ENCODE results near the gene FLII.
"Not testable (repeated sequence)": the region's sequence is repeated elsewhere in the genome, so short reads cannot be mapped to it uniquely, and the experiment has no call there.

Gene FLII

DNA sequence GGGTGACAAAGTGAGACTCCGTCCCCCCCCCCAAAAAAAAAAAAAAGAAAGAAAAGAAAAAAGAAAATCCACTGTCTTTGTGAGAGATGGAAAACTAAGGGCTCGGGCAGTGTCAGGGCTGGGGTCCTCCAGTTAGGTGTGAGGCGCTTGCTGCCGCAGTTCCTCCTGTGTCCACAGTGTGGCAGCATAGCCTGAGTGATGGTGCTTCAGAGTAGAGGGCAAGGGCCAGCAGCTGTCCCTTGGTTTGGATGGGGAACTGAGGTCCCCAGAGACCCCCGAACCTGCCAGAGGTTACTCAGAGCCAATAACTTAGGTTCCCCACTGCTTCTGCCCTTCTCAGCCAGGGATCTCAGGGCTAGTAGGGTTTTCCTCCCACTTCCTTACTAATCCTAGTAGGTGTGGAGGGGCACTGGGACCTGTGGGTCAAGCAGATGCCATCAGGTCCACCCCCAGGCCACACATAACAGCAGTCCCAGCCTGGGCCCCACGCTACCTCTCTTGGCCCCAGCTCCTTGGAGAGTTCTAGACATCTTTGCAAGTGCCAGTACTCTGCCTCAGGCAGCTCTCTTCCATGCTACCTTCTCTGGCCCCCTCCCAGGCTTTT is 41.0 kb downstream of the FLII start:
- peak; percentile 77 for DNase-seq

- not testable (repeated sequence) for DNase-seq
Measured at GRCh38 chr17:18216906-18217305, 41.6 kb downstream of the FLII start.

DNA sequence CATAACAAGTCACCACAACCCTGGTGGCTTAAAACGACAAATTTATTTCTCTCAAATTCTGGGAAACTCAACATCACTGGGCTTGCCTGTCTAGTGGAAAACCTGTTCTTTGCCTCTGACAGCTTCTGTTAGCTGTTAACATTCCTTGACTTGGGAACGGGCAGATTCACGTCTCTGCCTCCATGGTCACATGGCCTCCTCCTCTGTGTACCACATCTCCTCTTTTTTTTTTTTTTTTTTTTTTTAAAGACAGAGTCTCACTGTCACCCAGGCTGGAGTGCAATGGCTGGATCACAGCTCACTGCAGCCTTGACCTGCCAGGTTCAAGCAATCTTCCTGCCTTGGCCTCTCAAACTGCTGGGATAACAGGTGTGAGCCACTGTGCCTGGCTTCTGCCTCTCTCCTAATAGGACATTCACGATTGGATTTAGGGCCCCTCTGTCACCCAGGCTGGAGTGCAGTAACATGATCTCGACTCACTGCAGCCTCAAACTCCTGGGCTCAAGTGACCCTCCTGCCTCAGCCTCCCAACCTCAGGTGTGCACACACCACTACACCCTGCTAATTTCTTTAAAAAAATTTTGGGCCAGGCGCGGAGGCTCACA is 44.8 kb downstream of the FLII start:
- DNase-seq = no peak

GRCh38 chr17:18208092-18208491 is 50.4 kb downstream of the FLII start:
- no peak for DNase-seq

DNA sequence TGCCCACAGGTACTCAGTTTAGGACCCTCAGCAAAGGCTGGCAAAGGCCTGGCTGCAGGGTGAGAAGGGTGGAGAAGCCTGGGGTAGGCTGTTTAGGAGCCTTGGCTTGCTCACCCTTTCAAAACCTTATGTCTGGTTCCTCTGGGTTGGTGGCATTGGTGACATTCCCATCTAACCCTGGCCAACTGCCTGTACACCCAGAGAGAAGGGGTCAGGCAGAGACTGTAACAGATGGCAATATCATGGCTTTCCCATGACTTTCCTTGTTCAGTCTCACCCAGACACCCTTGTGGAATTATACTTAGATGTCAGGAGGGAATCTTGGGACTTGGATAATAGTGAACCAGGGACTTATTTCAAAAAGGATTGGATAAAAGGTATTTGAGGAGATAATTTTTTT is 51.6 kb downstream of the FLII start:
- DNase-seq = no peak

DNA sequence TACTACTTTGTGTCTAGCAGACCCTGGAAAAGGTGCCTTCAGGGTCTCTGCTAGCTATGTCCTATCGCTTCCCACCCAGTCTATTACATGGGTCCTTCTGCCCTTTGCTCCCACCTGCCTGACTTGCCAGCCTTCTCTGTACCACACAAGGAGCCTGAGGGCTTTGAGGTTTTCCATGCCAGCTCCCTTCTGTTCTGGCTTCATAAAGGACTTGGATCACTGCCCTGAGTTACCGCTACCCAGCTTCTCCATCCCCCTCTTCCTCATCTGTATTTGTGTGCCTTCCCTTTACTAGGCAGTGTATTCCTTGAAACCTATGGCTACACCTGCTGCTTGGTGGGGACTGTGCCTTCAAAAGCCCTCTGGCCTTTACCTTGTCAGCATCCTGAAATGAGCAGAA is 52.7 kb downstream of the FLII start:
- DNase-seq = no peak

DNA sequence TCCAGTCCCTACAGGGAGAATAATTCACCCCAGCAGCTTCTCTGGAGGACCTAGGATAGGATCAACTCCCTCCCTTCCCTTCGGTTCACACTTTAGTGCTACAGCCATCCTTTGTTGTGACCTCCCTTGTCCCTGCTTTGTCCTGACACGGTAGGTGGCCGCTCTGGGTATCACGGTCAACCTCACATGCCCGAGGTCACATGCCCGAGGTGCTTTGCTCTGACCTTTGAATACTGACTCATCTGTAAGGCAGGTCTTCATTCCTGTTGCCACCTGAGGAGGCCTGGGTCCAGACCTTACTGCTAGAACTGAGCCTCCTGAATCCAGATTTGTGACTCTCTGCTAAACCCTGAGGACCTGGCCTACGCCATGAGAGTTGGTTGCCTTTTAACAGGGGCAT is 55.2 kb downstream of the FLII start:
- no peak for DNase-seq

DNA sequence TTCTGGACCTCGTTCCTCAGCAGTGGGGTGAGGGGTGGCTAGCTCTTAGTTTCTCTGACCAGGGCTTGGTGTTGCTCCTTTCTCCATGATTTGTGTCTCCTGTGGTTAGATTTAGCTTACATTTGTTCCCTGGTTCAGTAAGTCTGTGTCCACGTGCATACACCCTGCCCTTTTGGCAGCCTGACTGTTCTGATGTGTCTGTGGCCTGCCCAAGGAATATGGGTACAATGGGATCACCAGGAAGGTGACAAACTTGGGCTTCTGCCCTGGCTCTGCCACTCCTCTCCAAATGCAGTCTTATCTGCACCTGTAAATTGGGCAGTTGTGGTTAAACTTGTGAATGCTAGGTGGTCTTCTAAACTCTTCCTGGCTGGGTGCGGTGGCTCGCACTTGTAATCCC is 57.4 kb downstream of the FLII start:
- no peak for DNase-seq

DNA sequence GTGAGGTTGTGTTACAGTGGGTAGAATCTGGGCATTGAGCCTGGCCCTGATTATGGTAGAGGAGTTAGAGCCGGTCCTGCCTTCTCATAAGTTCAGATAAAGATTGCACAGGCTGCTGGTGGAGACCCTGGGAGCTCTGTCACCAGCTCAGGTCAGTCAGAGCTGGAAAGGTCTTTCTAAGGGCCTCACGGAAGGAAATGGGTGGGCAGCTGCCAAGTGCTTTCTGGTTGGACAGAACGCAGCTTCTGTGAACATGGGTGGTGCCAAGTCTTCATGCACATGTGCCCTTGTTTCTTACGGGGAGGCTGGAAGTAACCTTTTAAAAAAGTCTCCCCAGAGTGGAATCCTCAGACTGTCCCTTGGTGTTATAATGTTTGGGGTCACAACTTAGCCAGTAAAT is 60.0 kb downstream of the FLII start:
- no peak for DNase-seq

DNA sequence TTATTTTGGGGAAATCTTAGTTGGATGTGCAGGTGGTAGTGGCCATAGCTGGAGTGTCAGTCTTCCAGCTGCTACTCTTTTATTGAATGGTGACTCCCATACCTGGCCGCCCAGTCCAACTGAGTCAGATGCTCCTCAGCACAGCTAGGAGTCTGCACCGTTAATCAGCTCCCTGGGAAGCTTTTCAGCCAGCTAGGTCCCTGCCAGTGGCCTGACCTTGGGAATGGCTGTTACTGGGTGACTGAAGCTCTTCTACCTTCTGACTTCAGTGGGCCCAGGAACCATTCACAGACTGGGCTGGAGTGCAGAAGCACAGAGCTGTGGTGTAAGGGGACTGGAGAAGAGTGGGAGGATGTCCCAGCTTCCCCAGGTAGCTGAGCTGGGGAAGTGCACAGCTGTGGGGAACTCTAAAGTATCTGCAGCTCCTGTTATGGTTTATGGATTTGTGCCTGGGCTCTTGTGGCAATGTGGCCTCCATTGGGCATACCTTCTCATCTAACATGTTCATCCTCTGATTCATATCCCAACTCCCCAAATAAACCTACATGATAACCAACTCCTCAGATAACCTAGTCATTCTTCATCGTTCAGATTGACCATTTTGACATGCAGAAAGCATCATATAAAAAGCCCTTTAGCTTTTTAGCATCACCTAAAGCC is 60.9 kb downstream of the FLII start:
- no peak for DNase-seq

DNA sequence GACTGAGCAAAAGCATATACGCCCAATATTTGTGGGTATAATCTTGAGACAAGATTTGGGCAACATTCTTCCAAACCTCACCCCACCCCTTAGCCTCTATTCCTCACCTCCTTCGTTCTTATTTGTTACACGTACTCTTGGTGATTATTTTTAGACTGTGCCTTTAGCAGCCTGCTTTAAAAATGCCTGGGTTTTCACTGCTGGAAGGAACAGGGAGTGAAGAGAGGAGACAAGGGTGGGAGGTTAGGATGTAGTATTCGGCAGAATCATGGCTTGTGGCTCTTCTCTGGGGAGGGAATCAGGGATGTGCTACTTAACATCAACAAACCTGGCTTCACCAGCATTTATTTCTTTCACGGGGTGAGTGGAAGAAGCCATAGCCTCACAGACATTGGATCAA is 63.3 kb downstream of the FLII start:
- no peak for DNase-seq
